ENCODE results near the gene WNT2B.
"Not testable (repeated sequence)": the region's sequence is repeated elsewhere in the genome, so short reads cannot be mapped to it uniquely, and the experiment has no call there.

Gene WNT2B

GRCh38 chr1:112508278-112509004, at the start of gene WNT2B:
TSS of gene WNT2B (plus strand) at chr1:112508965. CDS start at chr1:112509263, 298 bp downstream.
- DNase-seq (ENCODE audit: low read depth in 4 of 4, low spot score in 1 of 4): peak in 1 of 4 experiments; percentile 30

GRCh38 chr1:112460615-112461014, 48.1 kb upstream of the WNT2B start:
- DNase-seq (ENCODE audit: low read depth in 4 of 4, low spot score in 1 of 4): no peak

- DNase-seq (ENCODE audit: low read depth in 4 of 4, low spot score in 1 of 4): no peak
Measured at GRCh38 chr1:112461200-112461871, 47.4 kb upstream of the WNT2B start.

GRCh38 chr1:112462953-112463279, 45.8 kb upstream of the WNT2B start:
- no peak for DNase-seq (ENCODE audit: low read depth in 4 of 4, low spot score in 1 of 4)

GRCh38 chr1:112464501-112464900, 44.3 kb upstream of the WNT2B start:
- no peak for DNase-seq (ENCODE audit: low read depth in 4 of 4, low spot score in 1 of 4)

- DNase-seq (ENCODE audit: low read depth in 4 of 4, low spot score in 1 of 4): no peak
Measured at GRCh38 chr1:112465122-112465521, 43.6 kb upstream of the WNT2B start.

GRCh38 chr1:112466078-112466660, 42.6 kb upstream of the WNT2B start:
- peak; percentile 76 to 83 (median 78) for DNase-seq (ENCODE audit: low read depth in 4 of 4, low spot score in 1 of 4)

- not testable (repeated sequence) for DNase-seq (ENCODE audit: low read depth in 4 of 4, low spot score in 1 of 4)
Measured at GRCh38 chr1:112470324-112470723, 38.4 kb upstream of the WNT2B start.

GRCh38 chr1:112470966-112471365, 37.8 kb upstream of the WNT2B start:
- no peak for DNase-seq (ENCODE audit: low read depth in 4 of 4, low spot score in 1 of 4)

- no peak for DNase-seq (ENCODE audit: low read depth in 4 of 4, low spot score in 1 of 4)
Measured at GRCh38 chr1:112472142-112472541, 36.6 kb upstream of the WNT2B start.

GRCh38 chr1:112477550-112477949, 31.2 kb upstream of the WNT2B start:
- DNase-seq (ENCODE audit: low read depth in 4 of 4, low spot score in 1 of 4): no peak

GRCh38 chr1:112478314-112478713, 30.5 kb upstream of the WNT2B start:
- no peak for DNase-seq (ENCODE audit: low read depth in 4 of 4, low spot score in 1 of 4)

GRCh38 chr1:112486063-112486462, 22.7 kb upstream of the WNT2B start:
- DNase-seq (ENCODE audit: low read depth in 4 of 4, low spot score in 1 of 4): not testable (repeated sequence)

- not testable (repeated sequence) for DNase-seq (ENCODE audit: low read depth in 4 of 4, low spot score in 1 of 4)
Measured at GRCh38 chr1:112487686-112488085, 21.1 kb upstream of the WNT2B start.

- DNase-seq (ENCODE audit: low read depth in 4 of 4, low spot score in 1 of 4): no peak
Measured at GRCh38 chr1:112488141-112488540, 20.6 kb upstream of the WNT2B start.

- no peak for DNase-seq (ENCODE audit: low read depth in 4 of 4, low spot score in 1 of 4)
Measured at GRCh38 chr1:112492076-112492475, 16.7 kb upstream of the WNT2B start.

GRCh38 chr1:112493351-112493750, 15.4 kb upstream of the WNT2B start:
- no peak for DNase-seq (ENCODE audit: low read depth in 4 of 4, low spot score in 1 of 4)

GRCh38 chr1:112496290-112496689, 12.5 kb upstream of the WNT2B start:
- DNase-seq (ENCODE audit: low read depth in 4 of 4, low spot score in 1 of 4): no peak

GRCh38 chr1:112501810-112502641, 6.7 kb upstream of the WNT2B start:
- peak in 2 of 4 experiments; percentile 42 to 52 for DNase-seq (ENCODE audit: low read depth in 4 of 4, low spot score in 1 of 4)

- no peak for DNase-seq (ENCODE audit: low read depth in 4 of 4, low spot score in 1 of 4)
Measured at GRCh38 chr1:112502826-112503225, 5.9 kb upstream of the WNT2B start.

- DNase-seq (ENCODE audit: low read depth in 4 of 4, low spot score in 1 of 4): no peak
Measured at GRCh38 chr1:112504001-112504660, 4.6 kb upstream of the WNT2B start.
